Muscle of arm (tissue), 12 donors: ENCODE data around the gene COG1. TPM values are rescaled to one million over a fixed set of nuclear protein-coding genes. Genes with fewer than 3 reads are reported as not detected.

Experiments
- polyA plus RNA-seq, 12 donors: library from polyadenylated mRNA; unstranded; fragments of 120-200 nt; gene quantifications; one replicate each; pipeline ENCODE4 v1.2.1, GENCODE V29; 2013; ENCODE audit not compliant: insufficient read length in 12 of 12

Gene COG1
- polyA plus RNA-seq, 12 donors: 22.4 to 54.9 (median 32.4) TPM; not detected in 1

Other genes starting within 250 kb of the COG1 start
- gene SLC39A11, start 100.4 kb upstream of the COG1 start, polyA plus RNA-seq: 10 to 100 TPM in 5 of 12 donors, 1 to 10 TPM in 6, not detected in 1; 7.7 to 12.9 (median 9.9) TPM
- gene SSTR2, start 28.0 kb upstream of the COG1 start, polyA plus RNA-seq: under 1 TPM in 10 of 12 donors, not detected in 2; 0.32 to 0.95 (median 0.65) TPM
- gene CPSF4L, start 68.8 kb downstream of the COG1 start, polyA plus RNA-seq: under 1 TPM in 2 of 12 donors, not detected in 10; 0.20 to 0.24 TPM
- gene CDC42EP4, start 118.9 kb downstream of the COG1 start, polyA plus RNA-seq: 10 to 100 TPM in 11 of 12 donors, not detected in 1; 15.6 to 45.2 (median 20.1) TPM